B cell (primary cell): ENCODE data around the gene FRS3. TPM values are rescaled to one million over a fixed set of nuclear protein-coding genes. Genes with fewer than 3 reads are reported as not detected.

ENCODE experiments used
- ATAC-seq: fragments of 200-7000 bp; cut with Tn5 transposase; one replicate; pipeline ENCODE4 v1.10.0; 2021; ENCODE audit warnings: low read depth, mild to moderate bottlenecking, moderate number of reproducible peaks, moderate library complexity
- CTCF ChIA-PET: fragments of 350-600 bp; sonication (Branson Sonifier 250); formaldehyde crosslinking; loops from one replicate; lab custom pipeline; 2021; ENCODE audit warnings: antibody characterized with exemption, inconsistent platforms; lab: Charles Lee
- POLR2A ChIA-PET: fragments of 350-600 bp; sonication (Branson Sonifier 250); formaldehyde crosslinking; loops from one replicate; lab custom pipeline; 2021; ENCODE audit warnings: antibody characterized with exemption; lab: Charles Lee
- DNase-seq: peaks from one replicate; pipeline ENCODE4 v3.0.0; 2013
- H2AFZ ChIP-seq: 2 replicates; pipeline ENCODE4 v1.6.1; 2012; ENCODE audit warnings: mild to moderate bottlenecking, low read depth, low read length; ENCODE audit not compliant: insufficient read depth, poor library complexity, severe bottlenecking
- H3K27ac ChIP-seq, 2 donors: 1 replicate in 1 of 2; 2 replicates in 1 of 2; pipeline ENCODE4 v1.5.1; 2012 to 2013; ENCODE audit warnings: low read length in 2 of 2, mild to moderate bottlenecking in 2 of 2, moderate library complexity in 1 of 2
- H3K27me3 ChIP-seq, 4 experiments: fragments of 200-600 bp in 1 of 4; sonication (generic) in 1 of 4; replicated peaks in 1 of 4; 1 replicate in 2 of 4; 2 replicates in 2 of 4; pipeline versions ENCODE4 v1.6.1 to v1.7.0; 2013 to 2016; ENCODE audit warnings: low read length in 3 of 4, mild to moderate bottlenecking in 2 of 4, mixed read lengths in 1 of 4, moderate library complexity in 1 of 4; ENCODE audit not compliant: insufficient read depth in 4 of 4, control insufficient read depth in 3 of 4; ENCODE audit errors: control extremely low read depth in 1 of 4
- H3K36me3 ChIP-seq, 2 experiments: replicated peaks in 1 of 2; 1 replicate in 1 of 2; 2 replicates in 1 of 2; pipeline versions ENCODE4 v1.6.1 to v1.7.1; 2013; ENCODE audit warnings: low read length in 1 of 2; ENCODE audit not compliant: insufficient read depth in 2 of 2, control insufficient read depth in 1 of 2; ENCODE audit errors: control extremely low read depth in 1 of 2, extremely low read depth in 1 of 2
- H3K4me1 ChIP-seq, 2 donors: fragments of 200-600 bp in 1 of 2; sonication (generic) in 1 of 2; 1 replicate in 1 of 2; 2 replicates in 1 of 2; pipeline versions ENCODE4 v1.5.1 to v1.6.1; 2013 to 2017; ENCODE audit warnings: low read length in 2 of 2; ENCODE audit not compliant: control insufficient read depth in 2 of 2, insufficient read depth in 2 of 2
- H3K4me2 ChIP-seq: replicated peaks from 2 replicates; pipeline ENCODE3; 2012; ENCODE audit warnings: mild to moderate bottlenecking, low read depth, low read length; ENCODE audit not compliant: poor library complexity, severe bottlenecking
- H3K4me3 ChIP-seq, 5 experiments: fragments of 200-600 bp in 1 of 5; sonication (generic) in 1 of 5; 1 replicate in 3 of 5; 2 replicates in 2 of 5; pipeline versions ENCODE4 v1.5.1 to v1.7.0; 2011 to 2016; ENCODE audit warnings: low read length in 4 of 5, mild to moderate bottlenecking in 4 of 5, low read depth in 2 of 5, control low read depth in 1 of 5, moderate library complexity in 1 of 5; ENCODE audit not compliant: insufficient read depth in 1 of 5; ENCODE audit errors: control extremely low read depth in 1 of 5, extremely low read depth in 1 of 5
- H3K79me2 ChIP-seq: fragments of 200-600 bp; sonication (generic); one replicate; pipeline ENCODE4 v1.6.0; 2016; ENCODE audit warnings: low read length; ENCODE audit not compliant: control insufficient read depth, insufficient read depth
- H3K9ac ChIP-seq: fragments of 200-600 bp; sonication (generic); 2 replicates; pipeline ENCODE4 v1.6.1; 2017; ENCODE audit warnings: mild to moderate bottlenecking, low read length, moderate library complexity
- H3K9me3 ChIP-seq, 3 donors: one replicate each; pipeline versions ENCODE4 v1.6.1 to v1.7.1; 2013; ENCODE audit warnings: low read length in 2 of 3; ENCODE audit not compliant: control insufficient read depth in 2 of 3, insufficient read depth in 1 of 3; ENCODE audit errors: control extremely low read depth in 1 of 3
- H4K20me1 ChIP-seq: 2 replicates; pipeline ENCODE4 v1.6.0; 2012; ENCODE audit warnings: mild to moderate bottlenecking, low read length; ENCODE audit not compliant: insufficient read depth, control insufficient read depth, poor library complexity, severe bottlenecking
- H3K27ac Mint-ChIP-seq: one replicate; pipeline ENCODE4 v1.8.0; 2021; ENCODE audit warnings: mixed read lengths
- H3K27me3 Mint-ChIP-seq: one replicate; pipeline ENCODE4 v1.8.0; 2021; ENCODE audit warnings: mixed read lengths
- H3K4me1 Mint-ChIP-seq: one replicate; pipeline ENCODE4 v1.8.0; 2021; ENCODE audit warnings: mixed read lengths
- H3K4me3 Mint-ChIP-seq: one replicate; pipeline ENCODE4 v1.8.0; 2021; ENCODE audit warnings: mixed read lengths
- H3K9me3 Mint-ChIP-seq: one replicate; pipeline ENCODE4 v1.8.0; 2022; ENCODE audit warnings: mixed read lengths; ENCODE audit not compliant: insufficient read depth
- EZH2 ChIP-seq: IDR thresholded peaks from 2 replicates; pipeline ENCODE4 v1.6.1; 2012; ENCODE audit warnings: borderline replicate concordance, low read depth, mild to moderate bottlenecking, moderate library complexity, low read length; ENCODE audit not compliant: insufficient read depth, poor library complexity, severe bottlenecking
- WGBS: methylation state at CpG from one replicate; pipeline ENCODE4 v1.1.5; 2013; ENCODE audit warnings: missing lambda C conversion rate; ENCODE audit not compliant: insufficient coverage; 5-methylcytosine and 5-hydroxymethylcytosine counted together
- intact Hi-C: fragments of 100-400 bp; cut with micrococcal nuclease; formaldehyde crosslinking; loops from one replicate; pipeline ENCODE4 v1.10.0; 2022
- polyA plus RNA-seq: library from polyadenylated mRNA; depleted of rRNA; stranded (reverse); fragments of >200 nt; gene quantifications from 2 replicates; pipeline ENCODE4 v1.2.3, GENCODE V29; 2012
- total RNA-seq, 2 donors: library from RNA; stranded (reverse); fragments of 120-200 nt in 1 of 2; gene quantifications; 1 replicate in 1 of 2; 2 replicates in 1 of 2; pipeline versions ENCODE4 v1.2.3 to v1.2.4, GENCODE V29; 2013 to 2022
- TF ChIP-seq, protein P1 (sequence below): fragments of 200-600 bp; IDR thresholded peaks from one replicate; pipeline ENCODE4 v1.8.0; 2022; ENCODE audit warnings: antibody characterized with exemption, mild to moderate bottlenecking

The FRS3 gene
- total and polyA plus RNA-seq, 2 donors (not counting 1 experiment from before 2014, with no cell fraction given), result 9.8 to 12.0 TPM

DNA sequence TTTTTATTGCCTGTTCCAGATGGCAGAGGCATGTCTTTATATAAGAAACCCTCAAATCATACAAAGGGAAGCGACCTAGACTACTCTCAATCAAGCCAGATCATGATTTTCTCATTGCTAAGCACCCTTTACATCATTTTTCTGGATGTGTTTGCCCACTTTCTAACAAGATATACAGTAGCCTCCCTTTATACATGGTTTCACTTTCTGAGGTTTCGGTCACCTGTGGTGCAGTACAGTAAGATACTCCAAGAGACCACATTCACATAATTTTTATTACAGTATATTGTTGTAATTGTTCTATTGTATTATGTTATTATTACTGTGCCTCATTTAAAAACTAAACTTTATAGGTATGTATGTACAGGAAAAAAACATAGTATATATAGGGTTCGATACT is 31.4 kb upstream of the FRS3 start:
- CTCF ChIA-PET, result no interaction called here

DNA sequence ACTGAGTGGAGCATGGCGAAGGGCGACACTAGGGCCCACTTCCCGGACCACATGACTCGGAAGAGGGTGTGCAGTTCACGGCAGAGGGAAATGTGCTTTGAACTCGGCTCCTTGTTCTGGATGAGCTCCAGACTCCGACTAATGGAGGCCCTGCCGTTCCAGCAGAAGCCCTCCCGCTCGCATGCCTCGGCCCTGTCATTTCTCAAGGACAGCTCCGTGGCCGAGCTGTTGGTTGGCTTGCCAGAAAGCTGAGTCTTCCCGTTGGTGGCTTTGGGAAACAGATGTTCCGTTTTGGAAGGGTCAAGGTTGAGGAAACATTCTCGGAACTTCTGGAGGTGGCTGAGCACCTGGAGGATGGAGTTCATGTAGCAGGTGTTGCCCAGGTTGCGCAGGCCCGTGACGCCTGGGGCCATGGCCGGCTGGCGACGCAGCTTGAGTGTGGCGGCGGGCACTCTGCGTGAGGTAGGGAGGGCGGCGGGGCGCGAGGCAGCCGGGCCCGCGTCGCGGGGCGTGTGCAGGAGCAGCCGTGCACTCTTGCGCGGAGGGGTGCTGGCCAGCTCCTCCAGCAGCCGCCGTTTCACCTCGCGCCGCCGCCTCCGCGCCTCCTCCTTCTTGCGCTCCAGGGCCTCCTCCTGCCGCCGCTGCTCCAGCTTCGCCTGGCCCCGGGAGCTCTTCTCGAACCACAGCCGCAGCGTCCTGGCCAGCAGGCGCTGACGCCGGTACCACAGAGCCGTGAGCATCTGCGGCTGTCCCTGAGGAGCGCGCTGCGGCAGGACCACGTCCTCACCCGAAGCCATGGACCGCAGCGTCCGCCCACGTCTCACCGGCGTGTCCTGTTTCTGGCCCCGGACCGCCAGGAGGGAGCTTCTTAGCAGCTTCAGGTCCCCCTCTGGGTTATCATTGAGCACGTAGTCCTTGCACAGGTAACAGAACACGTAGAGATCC is 26.4 kb upstream of the FRS3 start:
- ATAC-seq (no peak), DNase-seq (no peak)
- Histone ChIP-seq H4K20me1 (no peaks in the 10 kb centered on the region), H3K27me3 (no peaks in the 10 kb centered on the region), H3K9ac (no peak overlapping the region), H2AFZ (no peak overlapping the region), H3K9me3 (no peaks in the 10 kb centered on the region), H3K36me3 (peaks cover 4 to 7% of the 10 kb centered on the region in 2 experiments), H3K4me2 (no peak overlapping the region), H3K79me2 (no peaks in the 10 kb centered on the region), H3K4me1 (no peaks in the 10 kb centered on the region), H3K27ac (no peak overlapping the region), H3K4me3 (no peak overlapping the region)
- ChIA-PET CTCF (interaction anchor here (1.0 kb wide), 1 partner anchor 238 kb away, joined by 4 read pairs; no protein-coding TSS in a partner anchor), POLR2A (no interaction called here)
- Mint-ChIP-seq H3K27ac (no peak overlapping the region), H3K9me3 (no peaks in the 10 kb centered on the region), H3K27me3 (no peaks in the 10 kb centered on the region), H3K4me3 (no peak overlapping the region), H3K4me1 (no peaks in the 10 kb centered on the region)
- intact Hi-C loops, result no loop called here
- no peak for TF ChIP-seq EZH2
- TF ChIP-seq, protein P1, sequence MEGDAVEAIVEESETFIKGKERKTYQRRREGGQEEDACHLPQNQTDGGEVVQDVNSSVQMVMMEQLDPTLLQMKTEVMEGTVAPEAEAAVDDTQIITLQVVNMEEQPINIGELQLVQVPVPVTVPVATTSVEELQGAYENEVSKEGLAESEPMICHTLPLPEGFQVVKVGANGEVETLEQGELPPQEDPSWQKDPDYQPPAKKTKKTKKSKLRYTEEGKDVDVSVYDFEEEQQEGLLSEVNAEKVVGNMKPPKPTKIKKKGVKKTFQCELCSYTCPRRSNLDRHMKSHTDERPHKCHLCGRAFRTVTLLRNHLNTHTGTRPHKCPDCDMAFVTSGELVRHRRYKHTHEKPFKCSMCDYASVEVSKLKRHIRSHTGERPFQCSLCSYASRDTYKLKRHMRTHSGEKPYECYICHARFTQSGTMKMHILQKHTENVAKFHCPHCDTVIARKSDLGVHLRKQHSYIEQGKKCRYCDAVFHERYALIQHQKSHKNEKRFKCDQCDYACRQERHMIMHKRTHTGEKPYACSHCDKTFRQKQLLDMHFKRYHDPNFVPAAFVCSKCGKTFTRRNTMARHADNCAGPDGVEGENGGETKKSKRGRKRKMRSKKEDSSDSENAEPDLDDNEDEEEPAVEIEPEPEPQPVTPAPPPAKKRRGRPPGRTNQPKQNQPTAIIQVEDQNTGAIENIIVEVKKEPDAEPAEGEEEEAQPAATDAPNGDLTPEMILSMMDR, result no peak
- WGBS, result 98% methylated on average over 72 of the region's 74 CpGs

More for the DNA sequence above, 31.4 kb upstream of the FRS3 start:
- intact Hi-C loops, result no loop called here
- Histone ChIP-seq H3K4me1 (no peaks in the 10 kb centered on the region), H2AFZ (no peak overlapping the region), H3K4me2 (no peak overlapping the region), H3K27me3 (no peaks in the 10 kb centered on the region), H4K20me1 (no peaks in the 10 kb centered on the region), H3K4me3 (no peak overlapping the region), H3K79me2 (no peaks in the 10 kb centered on the region), H3K27ac (no peak overlapping the region), H3K9me3 (no peaks in the 10 kb centered on the region), H3K9ac (no peak overlapping the region), H3K36me3 (no peaks in the 10 kb centered on the region)
- no peak overlapping the region for H3K4me3 Mint-ChIP-seq
- no peak for ATAC-seq
- H3K4me1 Mint-ChIP-seq, result no peaks in the 10 kb centered on the region
- TF ChIP-seq, protein P1, result no peak
- TF ChIP-seq EZH2, result no peak
- no peaks in the 10 kb centered on the region for H3K9me3 Mint-ChIP-seq
- H3K27ac Mint-ChIP-seq, result no peak overlapping the region
- no CpG with 5 or more reads among the region's 3 CpGs for WGBS
- no peak for DNase-seq
- H3K27me3 Mint-ChIP-seq, result no peaks in the 10 kb centered on the region
- POLR2A ChIA-PET, result no interaction called here
